Gastrocnemius medialis (tissue), 4 donors: ENCODE results near the gene SLC7A4.

Experiments
- POLR2A ChIP-seq, 2 donors: fragments of 450-650 bp; IDR thresholded peaks; one replicate each; pipeline ENCODE4 v1.6.1; 2017; ENCODE audit warnings: antibody characterized with exemption in 2 of 2, mild to moderate bottlenecking in 2 of 2, moderate library complexity in 2 of 2
- TF ChIP-seq, protein P1 (sequence below), 5 experiments: fragments of 450-650 bp in 3 of 5; fragments of 200-600 bp in 2 of 5; sonication (generic) in 2 of 5; IDR thresholded peaks in 4 of 5; conservative IDR thresholded peaks in 1 of 5; 1 replicate in 4 of 5; 2 replicates in 1 of 5; pipeline ENCODE4 v1.5.1; 2016 to 2019; ENCODE audit warnings: antibody characterized with exemption in 5 of 5, mild to moderate bottlenecking in 3 of 5, moderate library complexity in 3 of 5

DNA sequence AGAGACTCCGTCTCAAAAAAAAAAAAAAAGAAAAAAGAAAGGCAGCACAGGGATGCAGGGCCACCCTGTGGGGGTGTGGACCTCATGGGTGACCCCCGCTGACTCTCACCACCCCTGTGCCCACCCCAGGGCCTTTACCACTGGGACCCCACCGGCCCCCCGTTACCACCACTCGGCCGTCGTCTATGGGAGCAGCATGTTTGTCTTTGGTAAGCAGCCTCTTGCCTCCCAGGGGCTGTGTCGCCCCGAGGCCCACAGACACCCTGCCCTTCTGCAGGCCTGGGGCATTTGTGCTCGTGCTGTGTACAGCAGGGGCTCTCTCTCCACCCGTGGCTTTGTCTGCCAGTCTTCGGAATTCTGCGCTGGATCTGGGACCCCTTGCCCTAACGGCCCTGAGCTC lies 45.0 kb downstream of the SLC7A4 start:
- TF ChIP-seq, protein P1, sequence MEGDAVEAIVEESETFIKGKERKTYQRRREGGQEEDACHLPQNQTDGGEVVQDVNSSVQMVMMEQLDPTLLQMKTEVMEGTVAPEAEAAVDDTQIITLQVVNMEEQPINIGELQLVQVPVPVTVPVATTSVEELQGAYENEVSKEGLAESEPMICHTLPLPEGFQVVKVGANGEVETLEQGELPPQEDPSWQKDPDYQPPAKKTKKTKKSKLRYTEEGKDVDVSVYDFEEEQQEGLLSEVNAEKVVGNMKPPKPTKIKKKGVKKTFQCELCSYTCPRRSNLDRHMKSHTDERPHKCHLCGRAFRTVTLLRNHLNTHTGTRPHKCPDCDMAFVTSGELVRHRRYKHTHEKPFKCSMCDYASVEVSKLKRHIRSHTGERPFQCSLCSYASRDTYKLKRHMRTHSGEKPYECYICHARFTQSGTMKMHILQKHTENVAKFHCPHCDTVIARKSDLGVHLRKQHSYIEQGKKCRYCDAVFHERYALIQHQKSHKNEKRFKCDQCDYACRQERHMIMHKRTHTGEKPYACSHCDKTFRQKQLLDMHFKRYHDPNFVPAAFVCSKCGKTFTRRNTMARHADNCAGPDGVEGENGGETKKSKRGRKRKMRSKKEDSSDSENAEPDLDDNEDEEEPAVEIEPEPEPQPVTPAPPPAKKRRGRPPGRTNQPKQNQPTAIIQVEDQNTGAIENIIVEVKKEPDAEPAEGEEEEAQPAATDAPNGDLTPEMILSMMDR (IDR thresholded peaks at IDR 0.05 in 4 of 5, conservative IDR thresholded peaks at IDR 0.05 in 1 of 5), result no peak
- TF ChIP-seq POLR2A (IDR thresholded peaks at IDR 0.05), result no peak
